NCI-H1436 (cell line): Measurements from ENCODE around the gene FLOT2.
"Not testable (repeated sequence)": the region's sequence is repeated elsewhere in the genome, so short reads cannot be mapped to it uniquely, and the experiment has no call there.

Experiments used
- DNase-seq: peaks from one replicate; lab custom pipeline; 2025; lab: John Stamatoyannopoulos, UW

FLOT2 gene

GRCh38 chr17:28916302-28916934, 18.9 kb upstream of the FLOT2 start:
- DNase-seq, result peak; percentile 12

- DNase-seq, result no peak
Measured at GRCh38 chr17:28912938-28913333, 15.4 kb upstream of the FLOT2 start.

DNA sequence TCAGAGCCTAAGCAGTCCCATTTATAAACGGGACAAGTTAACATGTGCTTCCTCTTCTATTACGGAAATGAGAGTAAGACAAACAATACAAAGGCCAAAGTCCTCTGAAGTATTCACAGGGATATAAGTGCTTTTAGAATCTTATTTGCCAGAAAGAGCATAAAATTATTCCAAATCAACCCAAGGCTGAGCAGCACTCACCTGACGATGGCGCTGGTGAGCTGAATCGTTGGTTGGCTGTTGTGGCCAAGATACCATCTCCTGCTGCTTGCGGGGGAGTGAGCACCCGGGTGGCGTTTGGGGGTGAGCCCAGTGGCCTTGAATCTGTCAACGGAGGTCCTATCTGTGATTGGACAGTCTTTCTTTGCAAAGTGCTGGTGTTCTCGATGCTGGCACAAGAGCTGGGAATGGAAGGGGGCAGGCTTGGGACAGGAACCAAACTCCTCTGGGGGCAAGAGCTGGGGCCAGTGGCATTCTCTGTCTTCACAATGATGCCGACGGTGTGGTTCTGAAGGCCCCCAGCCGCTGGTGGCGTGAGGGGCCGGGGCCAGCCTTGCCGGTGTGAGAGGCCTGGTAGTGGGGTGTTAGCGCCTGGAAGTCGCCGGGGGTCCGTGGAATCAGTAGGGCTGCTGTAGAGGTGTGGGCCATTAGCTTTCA, 14.9 kb upstream of the FLOT2 start:
- no peak for DNase-seq

DNA sequence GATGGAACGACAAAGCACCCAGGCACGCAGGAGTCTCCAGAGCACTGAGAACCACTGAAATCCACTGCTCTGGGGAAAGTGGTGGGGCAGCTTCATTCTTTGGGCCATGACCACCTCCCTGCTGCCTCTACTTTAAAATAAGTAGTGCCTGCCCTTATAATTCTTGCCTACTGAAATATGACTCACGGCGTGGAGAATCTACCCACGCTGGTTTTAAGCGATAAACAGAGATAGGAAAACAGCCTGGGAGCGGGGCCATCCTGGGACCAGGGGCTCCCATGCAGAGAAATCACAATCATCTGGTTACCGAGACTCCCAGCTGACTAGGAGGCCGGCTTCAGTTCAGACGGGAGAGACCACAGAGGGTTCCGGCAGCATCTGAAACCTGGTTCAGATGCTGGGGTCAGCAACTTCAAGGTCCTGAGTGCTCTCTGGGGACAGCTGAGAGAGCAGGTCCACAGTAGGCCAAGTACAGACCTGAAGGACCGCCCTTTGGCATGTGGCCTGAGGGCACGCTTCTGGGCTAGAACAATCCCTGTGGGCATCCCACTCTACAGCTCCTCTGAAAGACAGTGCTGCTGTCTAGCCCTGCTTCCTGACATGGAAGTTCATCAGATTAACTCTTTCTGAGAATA, 14.0 kb upstream of the FLOT2 start:
- DNase-seq, result no peak

GRCh38 chr17:28910534-28910933, 13.0 kb upstream of the FLOT2 start:
- no peak for DNase-seq

GRCh38 chr17:28908640-28909167, 11.2 kb upstream of the FLOT2 start:
- DNase-seq, result no peak

GRCh38 chr17:28907709-28908475, 10.4 kb upstream of the FLOT2 start:
- no peak for DNase-seq

DNA sequence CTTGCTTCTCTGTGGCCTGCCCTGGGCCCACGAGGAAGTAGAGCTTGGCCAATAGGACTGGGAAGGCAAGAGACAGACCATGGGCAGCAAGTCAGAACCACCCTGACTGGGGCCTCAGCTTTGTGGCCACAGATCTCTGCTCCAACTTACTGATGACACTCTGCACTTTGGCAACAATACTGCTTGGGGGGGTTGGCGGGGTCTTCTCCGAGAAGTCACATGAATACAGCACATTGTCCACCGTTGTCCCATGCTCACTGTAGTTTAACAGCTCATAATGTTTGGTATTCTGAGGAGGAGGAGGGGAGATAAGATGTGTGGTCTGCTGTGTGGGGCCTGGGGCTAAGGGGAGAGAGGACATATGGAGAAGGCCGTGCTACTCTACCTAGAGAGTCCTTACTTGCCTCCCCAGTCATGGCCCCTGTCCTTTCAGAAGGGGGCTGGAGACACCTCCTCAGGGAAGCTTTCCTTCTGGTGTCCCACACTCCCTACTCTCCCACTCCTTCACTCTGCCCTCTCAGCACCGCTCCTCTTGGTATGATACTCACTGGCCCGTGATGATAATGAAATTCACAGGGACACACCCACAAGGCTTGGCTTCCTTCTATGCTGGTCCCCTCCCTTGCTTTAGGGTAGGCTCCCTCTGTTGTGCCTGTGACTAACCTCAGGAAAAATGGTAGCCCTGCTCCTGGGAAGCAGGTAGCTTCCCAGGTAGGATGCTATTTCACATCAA, 9.3 kb upstream of the FLOT2 start:
- DNase-seq, result no peak

- no peak for DNase-seq
Measured at GRCh38 chr17:28906276-28906675, 8.7 kb upstream of the FLOT2 start.

- DNase-seq, result no peak
Measured at GRCh38 chr17:28904800-28905199, 7.3 kb upstream of the FLOT2 start.

DNA sequence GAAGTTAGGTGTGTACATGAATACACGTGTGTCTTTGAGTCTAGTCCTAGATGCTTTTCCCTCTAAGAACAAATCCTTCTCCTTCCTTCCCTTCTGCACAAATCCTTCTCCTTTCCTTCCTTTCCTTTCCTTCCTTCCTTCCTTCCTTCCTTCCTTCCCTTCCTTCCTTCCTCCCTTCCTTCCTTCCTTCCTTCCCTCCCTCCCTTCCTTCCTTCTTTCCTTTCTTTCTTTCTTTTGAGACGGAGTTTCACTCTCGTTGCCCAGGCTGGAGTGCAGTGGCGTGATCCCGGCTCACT, 6.0 kb upstream of the FLOT2 start:
- not testable (repeated sequence) for DNase-seq

DNA sequence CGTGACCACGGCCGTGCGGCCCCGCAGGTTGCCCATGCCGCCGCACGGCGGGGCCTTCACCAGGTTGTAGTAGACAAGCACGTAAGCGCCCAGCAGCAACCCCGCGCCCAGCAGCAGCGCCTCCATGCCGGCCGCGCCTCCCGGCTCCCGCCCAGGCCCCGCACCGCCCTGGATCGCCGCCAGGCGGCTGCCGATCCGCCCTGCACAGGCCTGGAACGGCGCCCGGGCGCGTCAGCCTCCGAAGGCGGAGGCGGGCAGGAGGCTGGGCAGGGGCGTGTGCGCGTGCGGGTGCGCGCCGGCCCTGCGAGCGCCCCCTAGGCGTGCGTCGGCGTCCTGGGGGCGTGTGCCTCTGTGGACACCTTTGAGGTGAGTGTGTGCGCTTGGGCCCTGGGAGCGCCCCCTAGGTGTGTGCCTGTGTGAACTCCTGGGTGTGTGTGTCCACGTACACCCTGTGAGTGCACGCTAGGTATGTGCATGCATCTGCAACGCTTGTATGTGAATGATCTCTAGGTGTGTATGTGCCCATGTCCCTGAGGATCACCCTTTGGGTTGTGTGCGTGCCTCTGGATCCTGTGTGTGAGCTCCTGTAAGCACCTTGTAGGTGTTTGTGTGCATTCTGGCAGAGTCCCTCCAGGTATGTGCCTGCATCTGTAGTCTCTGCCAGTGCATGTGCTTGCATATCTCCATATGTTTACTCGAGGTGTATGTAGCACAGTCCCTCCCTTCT, 5.4 kb upstream of the FLOT2 start, which contains the start of gene DHRS13:
DHRS13 (minus strand) TSS at position 261 of the 727 bp plus-strand sequence; CDS start at position 126, 135 bp downstream.
- DNase-seq, result peak; percentile 98

GRCh38 chr17:28901866-28902818, 4.6 kb upstream of the FLOT2 start:
- DNase-seq, result peak; percentile 57

DNA sequence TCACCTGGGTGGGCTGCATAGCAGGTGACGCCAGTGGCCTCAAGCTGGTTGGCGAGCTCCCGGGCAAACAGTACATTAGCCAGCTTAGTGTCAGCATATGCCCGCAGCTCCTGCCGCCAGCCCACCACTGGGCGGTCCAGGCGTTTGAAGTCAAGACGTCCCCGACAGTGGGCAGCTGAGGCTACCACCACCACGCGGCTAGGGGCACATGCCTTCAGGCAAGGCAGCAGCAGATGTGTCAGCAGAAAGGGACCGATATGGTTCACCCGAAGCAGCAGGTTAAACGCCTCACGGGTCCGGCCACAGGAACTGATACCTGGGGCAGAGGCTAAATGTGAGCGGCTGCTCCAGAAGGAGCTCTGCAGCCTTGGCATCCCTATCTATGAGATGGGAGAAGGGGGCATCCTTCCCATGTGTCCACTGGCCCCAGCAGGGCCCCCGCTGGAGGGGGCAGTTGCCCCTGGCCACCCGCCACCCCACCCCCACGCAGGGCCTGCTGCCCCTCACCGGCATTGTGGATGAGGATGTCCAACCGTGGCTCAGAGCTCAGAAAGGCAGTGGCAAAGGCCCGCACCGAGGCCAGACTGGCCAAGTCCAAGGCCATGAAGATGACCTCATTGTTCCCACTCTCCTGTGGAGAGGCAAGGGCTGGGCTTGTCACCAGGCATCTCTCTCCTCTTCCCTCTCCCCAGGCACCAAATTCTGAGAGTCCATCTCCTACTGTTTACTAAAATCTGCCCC, 3.6 kb upstream of the FLOT2 start:
- DNase-seq, result no peak

- no peak for DNase-seq
Measured at GRCh38 chr17:28899212-28899815, 1.8 kb upstream of the FLOT2 start.

- DNase-seq, result no peak
Measured at GRCh38 chr17:28898527-28898955, 1.0 kb upstream of the FLOT2 start.

- DNase-seq, result no peak
Measured at GRCh38 chr17:28897769-28898526, 415 bp upstream of the FLOT2 start.

GRCh38 chr17:28896491-28896883, 1.0 kb downstream of the FLOT2 start:
- DNase-seq, result no peak
